ENCODE results near the gene CFDP1. TPM values are rescaled to one million over a fixed set of nuclear protein-coding genes. Genes with fewer than 3 reads are reported as not detected.

Gene CFDP1
- total RNA-seq, 1 experiment from 2014 or later = 52.6 TPM

DNA sequence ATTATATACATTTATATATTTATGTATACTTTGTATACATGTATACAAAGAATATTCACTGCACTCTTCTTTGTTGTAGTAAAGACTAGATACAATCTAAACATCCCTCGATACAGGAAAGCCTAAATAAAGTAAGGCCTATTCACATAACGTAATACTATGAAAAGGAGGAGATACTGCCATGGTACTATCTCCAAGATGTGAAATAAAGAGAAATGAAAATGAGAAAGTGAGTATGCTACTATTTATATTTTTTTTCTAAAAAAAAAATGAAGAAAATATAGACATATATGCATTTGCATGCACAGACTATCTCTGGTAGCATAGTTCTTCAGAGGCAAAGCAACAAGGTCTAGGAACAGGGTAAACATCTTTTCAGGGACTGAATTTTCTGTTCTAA lies 19.4 kb downstream of the CFDP1 start:
- H2AFZ ChIP-seq = no peak overlapping the region
- no peaks in the 10 kb centered on the region for H3K9me3 ChIP-seq (ENCODE audit: insufficient read depth, low read depth)
- CTCF ChIA-PET = no interaction called here
- no peaks in the 10 kb centered on the region for H3K36me3 ChIP-seq (ENCODE audit: low read depth)
- no peak overlapping the region for H3K27ac ChIP-seq
- H3K79me2 ChIP-seq (ENCODE audit: low read depth) = peaks cover 26% of the 10 kb centered on the region
- H4K20me1 ChIP-seq (ENCODE audit: insufficient read depth) = no peaks in the 10 kb centered on the region
- 0 out of 2 replicates have a peak, but pooled peaks cover 4% of the 10 kb centered on the region for H3F3A ChIP-seq (ENCODE audit: insufficient read depth, low read depth)
- no peak overlapping the region for H3K4me2 ChIP-seq
- DNase-seq = no peak
- intact Hi-C loops (cut with micrococcal nuclease; ENCODE audit: unreplicated experiment) = no loop called here
- POLR2A ChIA-PET (ENCODE audit: unreplicated experiment) = no interaction called here
- no peaks in the 10 kb centered on the region for H3K27me3 ChIP-seq (ENCODE audit: insufficient read depth, low read depth)
- no TSS peak for BruUV-seq (replicated peaks)
- TF ChIP-seq, protein P1, sequence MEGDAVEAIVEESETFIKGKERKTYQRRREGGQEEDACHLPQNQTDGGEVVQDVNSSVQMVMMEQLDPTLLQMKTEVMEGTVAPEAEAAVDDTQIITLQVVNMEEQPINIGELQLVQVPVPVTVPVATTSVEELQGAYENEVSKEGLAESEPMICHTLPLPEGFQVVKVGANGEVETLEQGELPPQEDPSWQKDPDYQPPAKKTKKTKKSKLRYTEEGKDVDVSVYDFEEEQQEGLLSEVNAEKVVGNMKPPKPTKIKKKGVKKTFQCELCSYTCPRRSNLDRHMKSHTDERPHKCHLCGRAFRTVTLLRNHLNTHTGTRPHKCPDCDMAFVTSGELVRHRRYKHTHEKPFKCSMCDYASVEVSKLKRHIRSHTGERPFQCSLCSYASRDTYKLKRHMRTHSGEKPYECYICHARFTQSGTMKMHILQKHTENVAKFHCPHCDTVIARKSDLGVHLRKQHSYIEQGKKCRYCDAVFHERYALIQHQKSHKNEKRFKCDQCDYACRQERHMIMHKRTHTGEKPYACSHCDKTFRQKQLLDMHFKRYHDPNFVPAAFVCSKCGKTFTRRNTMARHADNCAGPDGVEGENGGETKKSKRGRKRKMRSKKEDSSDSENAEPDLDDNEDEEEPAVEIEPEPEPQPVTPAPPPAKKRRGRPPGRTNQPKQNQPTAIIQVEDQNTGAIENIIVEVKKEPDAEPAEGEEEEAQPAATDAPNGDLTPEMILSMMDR (conservative IDR thresholded peaks at IDR 0.05) = no peak
- TF ChIP-seq EZH2 (IDR thresholded peaks at IDR 0.05; ENCODE audit: low read depth) = no peak
- no peak overlapping the region for H3K4me3 ChIP-seq
- H3K9me2 ChIP-seq (ENCODE audit: insufficient read depth) = no peaks in the 10 kb centered on the region
- no peaks in the 10 kb centered on the region for H3K4me1 ChIP-seq (replicated peaks; ENCODE audit: insufficient read depth)

DNA sequence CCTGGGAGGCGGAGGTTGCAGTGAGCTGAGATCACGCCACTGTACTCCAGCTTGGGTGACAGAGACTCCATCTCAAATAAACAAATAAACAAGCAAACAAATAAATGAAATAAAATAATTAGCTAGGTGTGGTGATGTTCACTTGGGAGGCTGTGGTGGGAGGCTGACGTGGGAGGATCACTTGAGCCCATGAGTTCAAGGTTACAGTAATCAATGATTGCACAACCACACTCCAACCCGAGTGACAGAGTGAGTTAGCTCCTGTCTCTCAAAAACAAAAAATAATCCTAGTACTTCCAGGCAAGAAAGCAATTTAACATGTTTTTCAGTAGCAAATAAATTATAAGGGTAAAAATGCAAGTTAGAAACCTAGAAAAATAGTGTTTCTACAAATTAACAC lies 26.4 kb downstream of the CFDP1 start:
- no TSS peak for BruUV-seq (replicated peaks)
- intact Hi-C loops (cut with micrococcal nuclease; ENCODE audit: unreplicated experiment) = no loop called here

DNA sequence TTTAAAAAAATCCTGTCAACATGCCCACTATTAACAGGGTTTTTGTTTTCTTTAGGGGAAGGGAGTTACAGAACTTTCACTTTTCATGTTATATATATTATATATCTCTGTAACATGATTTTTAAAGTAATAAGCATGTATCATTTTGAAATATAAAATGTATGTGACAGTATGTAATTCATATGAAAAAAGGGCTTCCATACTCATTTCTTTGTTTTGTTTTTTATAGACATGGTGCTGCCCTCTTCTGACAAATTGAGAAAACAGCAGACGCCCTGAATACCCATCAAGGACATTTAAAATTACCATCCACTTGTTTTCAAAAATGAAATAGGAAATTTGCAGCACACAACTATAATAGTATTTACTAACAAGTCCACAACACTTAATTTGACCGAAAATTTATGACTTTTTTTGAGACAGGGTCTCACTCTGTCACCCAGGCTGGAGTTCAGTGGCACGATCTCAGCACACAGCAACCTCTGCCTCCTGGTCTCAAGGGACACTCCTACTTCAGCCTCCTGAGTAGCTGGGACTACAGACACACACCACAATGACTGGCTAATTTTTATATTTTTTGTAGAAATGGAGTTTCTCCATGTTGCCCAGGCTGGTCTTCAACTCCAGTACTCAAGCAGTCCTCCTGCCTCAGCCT lies 30.4 kb downstream of the CFDP1 start:
- Histone ChIP-seq H3K79me2 (ENCODE audit: low read depth) (no peaks in the 10 kb centered on the region), H3K27me3 (ENCODE audit: insufficient read depth, low read depth) (no peaks in the 10 kb centered on the region), H3K36me3 (ENCODE audit: low read depth) (0 out of 2 replicates have a peak, but pooled peaks cover 2% of the 10 kb centered on the region), H2AFZ (no peak overlapping the region), H3K4me1 (replicated peaks; ENCODE audit: insufficient read depth) (peaks cover 12% of the 10 kb centered on the region), H3K4me3 (no peak overlapping the region), H3F3A (ENCODE audit: insufficient read depth, low read depth) (peaks cover 10% of the 10 kb centered on the region), H4K20me1 (ENCODE audit: insufficient read depth) (no peaks in the 10 kb centered on the region), H3K27ac (peak overlapping the region; percentile 79), H3K9me3 (ENCODE audit: insufficient read depth, low read depth) (no peaks in the 10 kb centered on the region), H3K9me2 (ENCODE audit: insufficient read depth) (no peaks in the 10 kb centered on the region), H3K4me2 (peak overlapping the region; percentile 37)
- TF ChIP-seq EZH2 (IDR thresholded peaks at IDR 0.05; ENCODE audit: low read depth) = no peak
- TF ChIP-seq, protein P1 (conservative IDR thresholded peaks at IDR 0.05) = peak; percentile 77
- no TSS peak for BruUV-seq (replicated peaks)
- ChIA-PET CTCF (interaction anchor here (0.9 to 1.0 kb wide), 2 partner anchors 25 to 203 kb away, joined by 3 to 11 read pairs; no protein-coding TSS in a partner anchor), POLR2A (ENCODE audit: unreplicated experiment) (no interaction called here)
- intact Hi-C loops (cut with micrococcal nuclease; ENCODE audit: unreplicated experiment) = loop anchor here (1.0 kb wide), 1 partner anchor 204 kb away; no protein-coding TSS in a partner anchor
- peak; percentile 8 to 44 for DNase-seq

More for the DNA sequence above, 26.4 kb downstream of the CFDP1 start:
- POLR2A ChIA-PET (ENCODE audit: unreplicated experiment) = no interaction called here
- Histone ChIP-seq H4K20me1 (ENCODE audit: insufficient read depth) (no peaks in the 10 kb centered on the region), H3K4me3 (no peak overlapping the region), H3K79me2 (ENCODE audit: low read depth) (no peaks in the 10 kb centered on the region), H3K27me3 (ENCODE audit: insufficient read depth, low read depth) (no peaks in the 10 kb centered on the region), H3K4me2 (no peak overlapping the region), H2AFZ (no peak overlapping the region), H3K4me1 (replicated peaks; ENCODE audit: insufficient read depth) (peaks cover 9% of the 10 kb centered on the region), H3K27ac (no peak overlapping the region), H3K9me2 (ENCODE audit: insufficient read depth) (no peaks in the 10 kb centered on the region), H3K9me3 (ENCODE audit: insufficient read depth, low read depth) (no peaks in the 10 kb centered on the region), H3F3A (ENCODE audit: insufficient read depth, low read depth) (peaks cover 14% of the 10 kb centered on the region), H3K36me3 (ENCODE audit: low read depth) (0 out of 2 replicates have a peak, but pooled peaks cover 2% of the 10 kb centered on the region)
- CTCF ChIA-PET = no interaction called here
- TF ChIP-seq, protein P1 (conservative IDR thresholded peaks at IDR 0.05) = no peak
- no peak for TF ChIP-seq EZH2 (IDR thresholded peaks at IDR 0.05; ENCODE audit: low read depth)
- DNase-seq = no peak

Data from PC-9 (cell line).